Activated B cell treated with CpG ODN at 0.5 μM for 24 hours (primary cell): ENCODE measurements around the gene MOB3C. TPM values are rescaled to one million over a fixed set of nuclear protein-coding genes. Genes with fewer than 3 reads are reported as not detected.

Experiments
- ATAC-seq: fragments of 200-7000 bp; cut with Tn5 transposase; one replicate; pipeline ENCODE4 v1.10.0; 2021; ENCODE audit warnings: low read depth, mild to moderate bottlenecking, moderate library complexity
- CTCF ChIA-PET: fragments of 350-600 bp; sonication (Branson Sonifier 250); formaldehyde crosslinking; loops from one replicate; lab custom pipeline; 2021; ENCODE audit warnings: antibody characterized with exemption; lab: Charles Lee
- POLR2A ChIA-PET: fragments of 350-600 bp; sonication (Branson Sonifier 250); formaldehyde crosslinking; loops from one replicate; lab custom pipeline; 2021; ENCODE audit warnings: antibody characterized with exemption; lab: Charles Lee
- DNase-seq: peaks from one replicate; pipeline ENCODE4 v3.0.0; 2022
- H3K27ac Mint-ChIP-seq: one replicate; pipeline ENCODE4 v1.8.0; 2020; ENCODE audit warnings: mixed read lengths
- H3K27me3 Mint-ChIP-seq: one replicate; pipeline ENCODE4 v1.8.0; 2021; ENCODE audit warnings: mixed read lengths
- H3K36me3 Mint-ChIP-seq: one replicate; pipeline ENCODE4 v1.8.0; 2021; ENCODE audit warnings: low read depth, mixed read lengths
- H3K4me1 Mint-ChIP-seq: one replicate; pipeline ENCODE4 v1.8.0; 2021; ENCODE audit warnings: mixed read lengths
- H3K4me3 Mint-ChIP-seq: one replicate; pipeline ENCODE4 v1.8.0; 2020; ENCODE audit warnings: mild to moderate bottlenecking, mixed read lengths
- H3K9me3 Mint-ChIP-seq: one replicate; pipeline ENCODE4 v1.8.0; 2020; ENCODE audit warnings: mixed read lengths
- CTCF ChIP-seq: fragments of 200-600 bp; IDR thresholded peaks from one replicate; pipeline ENCODE4 v1.8.0; 2022; ENCODE audit warnings: antibody characterized with exemption, mild to moderate bottlenecking
- intact Hi-C: fragments of 100-400 bp; cut with micrococcal nuclease; formaldehyde crosslinking; loops from one replicate; pipeline ENCODE4 v1.15.1; 2024
- total RNA-seq: library from RNA; stranded (reverse); gene quantifications from 2 replicates; pipeline ENCODE4 v1.2.3, GENCODE V29; 2022

MOB3C gene
- total RNA-seq, 1 donor from 2014 or later, result 10.7 TPM

GRCh38 chr1:46603858-46604549 is 12.6 kb downstream of the MOB3C start, which contains the start of gene MKNK1:
Gene MKNK1, minus strand, starts transcription at chr1:46604268. Its CDS starts 20,941 bp downstream, at chr1:46583327.
- intact Hi-C loops, result loop anchor here (1.0 to 5.0 kb wide), 5 partner anchors 12 to 917 kb away; partner anchors contain the start of genes ATPAF1, EFCAB14, GPBP1L1 and MOB3C
- no peak for TF ChIP-seq CTCF
- CTCF ChIA-PET, result interaction anchor here (0.7 to 1.9 kb wide), 3 partner anchors 12 to 157 kb away, joined by 3 to 11 read pairs (median 3); partner anchors contain the start of gene MOB3C
- H3K9me3 Mint-ChIP-seq, result no peaks in the 10 kb centered on the region
- peaks cover 18% of the 10 kb centered on the region for H3K36me3 Mint-ChIP-seq
- ATAC-seq (peak; percentile 99), DNase-seq (peak; percentile 97)
- H3K27me3 Mint-ChIP-seq, result no peaks in the 10 kb centered on the region
- peak within 1 kb of the TSS; percentile 95 for H3K4me3 Mint-ChIP-seq
- H3K4me1 Mint-ChIP-seq, result peaks cover 17% of the 10 kb centered on the region
- POLR2A ChIA-PET, result interaction anchor here (0.5 to 6.5 kb wide), 12 partner anchors 9 to 278 kb away, joined by 3 to 108 read pairs (median 4); partner anchors contain the start of genes EFCAB14 and MOB3C
- peak within 1 kb of the TSS; percentile 86 for H3K27ac Mint-ChIP-seq

- TF ChIP-seq CTCF, result no peak
- Mint-ChIP-seq H3K27ac (peak overlapping the region; percentile 86), H3K27me3 (no peaks in the 10 kb centered on the region), H3K9me3 (no peaks in the 10 kb centered on the region), H3K36me3 (peaks cover 13% of the 10 kb centered on the region), H3K4me1 (peaks cover 18% of the 10 kb centered on the region), H3K4me3 (peak overlapping the region; percentile 95)
- ChIA-PET CTCF (interaction anchor here (1.1 to 1.9 kb wide), 2 partner anchors 121 to 157 kb away, joined by 3 to 11 read pairs; no protein-coding TSS in a partner anchor), POLR2A (interaction anchor here (1.0 to 6.5 kb wide), 7 partner anchors 12 to 278 kb away, joined by 3 to 108 read pairs (median 5); partner anchors contain the start of genes EFCAB14 and MOB3C)
- ATAC-seq (no peak), DNase-seq (no peak)
- intact Hi-C loops, result loop anchor here (5.0 kb wide), 2 partner anchors 64 to 916 kb away; partner anchors contain the start of genes ATPAF1, GPBP1L1 and TMEM69
Observed at GRCh38 chr1:46603481-46603857, 13.1 kb downstream of the MOB3C start.

- Mint-ChIP-seq H3K4me3 (no peak overlapping the region), H3K9me3 (no peaks in the 10 kb centered on the region), H3K27ac (peak overlapping the region; percentile 53), H3K4me1 (peaks cover 21% of the 10 kb centered on the region), H3K36me3 (peaks cover 11% of the 10 kb centered on the region), H3K27me3 (no peaks in the 10 kb centered on the region)
- CTCF ChIA-PET, result no interaction called here
- POLR2A ChIA-PET, result interaction anchor here (6.5 kb wide), 1 partner anchor 14 kb away, joined by 108 read pairs; the partner anchor contains the start of gene MOB3C
- TF ChIP-seq CTCF, result no peak
- intact Hi-C loops, result loop anchor here (5.0 kb wide), 2 partner anchors 66 to 914 kb away; partner anchors contain the start of genes ATPAF1, GPBP1L1 and TMEM69
- ATAC-seq, result no peak
- no peak for DNase-seq
Observed at GRCh38 chr1:46601257-46602007, 15.2 kb downstream of the MOB3C start.

GRCh38 chr1:46599059-46599970 is 17.3 kb downstream of the MOB3C start:
- ChIA-PET POLR2A (no interaction called here), CTCF (no interaction called here)
- H3K36me3 Mint-ChIP-seq, result peaks cover 10% of the 10 kb centered on the region
- H3K4me3 Mint-ChIP-seq, result no peak overlapping the region
- intact Hi-C loops, result no loop called here
- H3K4me1 Mint-ChIP-seq, result peaks cover 38% of the 10 kb centered on the region
- DNase-seq, result no peak
- H3K27me3 Mint-ChIP-seq, result no peaks in the 10 kb centered on the region
- no peak overlapping the region for H3K27ac Mint-ChIP-seq
- no peak for ATAC-seq
- TF ChIP-seq CTCF, result no peak
- H3K9me3 Mint-ChIP-seq, result no peaks in the 10 kb centered on the region
